ENCODE data around the gene TNNI2.

DNA sequence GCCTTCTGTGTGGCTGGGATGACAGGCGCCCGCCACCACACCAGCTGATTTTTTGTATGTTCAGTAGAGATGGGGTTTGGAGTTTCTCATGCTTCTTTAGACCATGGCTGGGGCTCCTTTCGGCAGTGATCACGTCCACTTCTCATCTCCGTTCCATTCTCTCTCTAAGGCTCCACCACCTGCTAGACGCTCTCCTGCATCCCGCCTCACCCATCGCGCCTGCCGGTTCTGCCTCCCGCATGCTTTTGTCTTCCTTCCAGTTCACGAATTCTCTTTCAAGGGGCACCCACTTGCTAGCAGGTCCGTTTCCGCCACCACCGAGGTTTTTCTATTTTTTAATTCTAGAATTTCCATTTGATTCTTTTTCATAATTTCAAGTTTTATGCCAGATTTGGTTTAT, 26.0 kb upstream of the TNNI2 start:
- no peak for TF ChIP-seq POLR2A (IDR thresholded peaks at IDR 0.05)
- TF ChIP-seq, protein P1, sequence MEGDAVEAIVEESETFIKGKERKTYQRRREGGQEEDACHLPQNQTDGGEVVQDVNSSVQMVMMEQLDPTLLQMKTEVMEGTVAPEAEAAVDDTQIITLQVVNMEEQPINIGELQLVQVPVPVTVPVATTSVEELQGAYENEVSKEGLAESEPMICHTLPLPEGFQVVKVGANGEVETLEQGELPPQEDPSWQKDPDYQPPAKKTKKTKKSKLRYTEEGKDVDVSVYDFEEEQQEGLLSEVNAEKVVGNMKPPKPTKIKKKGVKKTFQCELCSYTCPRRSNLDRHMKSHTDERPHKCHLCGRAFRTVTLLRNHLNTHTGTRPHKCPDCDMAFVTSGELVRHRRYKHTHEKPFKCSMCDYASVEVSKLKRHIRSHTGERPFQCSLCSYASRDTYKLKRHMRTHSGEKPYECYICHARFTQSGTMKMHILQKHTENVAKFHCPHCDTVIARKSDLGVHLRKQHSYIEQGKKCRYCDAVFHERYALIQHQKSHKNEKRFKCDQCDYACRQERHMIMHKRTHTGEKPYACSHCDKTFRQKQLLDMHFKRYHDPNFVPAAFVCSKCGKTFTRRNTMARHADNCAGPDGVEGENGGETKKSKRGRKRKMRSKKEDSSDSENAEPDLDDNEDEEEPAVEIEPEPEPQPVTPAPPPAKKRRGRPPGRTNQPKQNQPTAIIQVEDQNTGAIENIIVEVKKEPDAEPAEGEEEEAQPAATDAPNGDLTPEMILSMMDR (IDR thresholded peaks at IDR 0.05): no peak

All from heart left ventricle (tissue), 13 donors.